GM12878 (cell line): ENCODE data around the gene RNLS. TPM values are rescaled to one million over a fixed set of nuclear protein-coding genes. Genes with fewer than 3 reads are reported as not detected.

ENCODE experiments used
- ATAC-seq: fragments of 200-7000 bp; cut with Tn5 transposase; 3 replicates; pipeline ENCODE4 v1.9.1; 2020; ENCODE audit warnings: mild to moderate bottlenecking, moderate library complexity
- BruUV-seq: library from RNA; stranded (reverse); fragments of 400-500 nt; replicated peaks from 2 replicates; lab custom pipeline; 2021; lab: Mats Ljungman, UMichigan
- CTCF ChIA-PET: fragments of 300-600 bp; sonication (Branson Sonifier 250); formaldehyde crosslinking; extraction: SDS; loops from one replicate; lab custom pipeline; 2021; ENCODE audit warnings: inconsistent platforms; lab: Yijun Ruan, JAX
- POLR2A ChIA-PET: fragments of 350-600 bp; formaldehyde crosslinking; extraction: SDS; loops from one replicate; lab custom pipeline; 2021; ENCODE audit warnings: inconsistent platforms; lab: Charles Lee
- RAD21 ChIA-PET: fragments of 300-600 bp; sonication (Branson Sonifier 250); formaldehyde crosslinking; loops from one replicate; lab custom pipeline; 2023; ENCODE audit warnings: antibody characterized with exemption; ENCODE audit not compliant: unreplicated experiment; lab: Charles Lee
- SMC1A ChIA-PET: fragments of 300-600 bp; sonication (Branson Sonifier 250); formaldehyde crosslinking; loops from one replicate; lab custom pipeline; 2023; ENCODE audit not compliant: unreplicated experiment, uncharacterized antibody; lab: Charles Lee
- DNase-seq: peaks from one replicate; pipeline ENCODE4 v3.0.0-alpha.2; 2011; ENCODE audit warnings: low read depth, low spot score
- FAIRE-seq: peaks from 3 replicates; lab custom pipeline; 2011; peaks lifted over from hg19 to GRCh38; lab: Jason Lieb, UNC
- H2AFZ ChIP-seq: 2 replicates; pipeline ENCODE4 v1.6.0; 2011; ENCODE audit warnings: low read depth, low read length, control low read depth; ENCODE audit not compliant: control insufficient read depth
- H3K27ac ChIP-seq: 2 replicates; pipeline ENCODE4 v1.5.1; 2011; ENCODE audit warnings: control low read depth; ENCODE audit not compliant: control insufficient read depth, insufficient read depth
- H3K27me3 ChIP-seq, 2 experiments: replicated peaks in 1 of 2; 2 replicates each; pipeline versions ENCODE4 v1.6.0 to v1.6.1; 2011; ENCODE audit warnings: low read length in 1 of 2; ENCODE audit not compliant: control insufficient read depth in 2 of 2, insufficient read depth in 2 of 2
- H3K36me3 ChIP-seq, 2 experiments: 2 replicates each; pipeline ENCODE4 v1.5.1; 2011; ENCODE audit warnings: low read length in 1 of 2; ENCODE audit not compliant: control insufficient read depth in 2 of 2, insufficient read depth in 2 of 2
- H3K4me1 ChIP-seq: 2 replicates; pipeline ENCODE4 v1.6.1; 2011; ENCODE audit warnings: mild to moderate bottlenecking, low read length, moderate library complexity, mixed read lengths; ENCODE audit not compliant: control insufficient read depth, insufficient read depth
- H3K4me2 ChIP-seq: 2 replicates; pipeline ENCODE4 v1.6.0; 2011; ENCODE audit warnings: control low read depth; ENCODE audit not compliant: control insufficient read depth, insufficient read depth
- H3K4me3 ChIP-seq: fragments of 200-600 bp; sonication (generic); 2 replicates; pipeline ENCODE4 v1.5.1; 2016
- H3K79me2 ChIP-seq: 2 replicates; pipeline ENCODE4 v1.6.0; 2011; ENCODE audit warnings: low read length; ENCODE audit not compliant: control insufficient read depth, insufficient read depth
- H3K9ac ChIP-seq: 2 replicates; pipeline ENCODE4 v1.8.0; 2011; ENCODE audit warnings: low read length, control low read depth, mixed read lengths; ENCODE audit not compliant: control insufficient read depth, insufficient read depth
- H3K9me3 ChIP-seq: replicated peaks from 3 replicates; pipeline ENCODE4 v1.5.1; 2011; ENCODE audit warnings: mild to moderate bottlenecking, low read length; ENCODE audit not compliant: control insufficient read depth, insufficient read depth
- H4K20me1 ChIP-seq: 2 replicates; pipeline ENCODE4 v1.6.0; 2011; ENCODE audit not compliant: control insufficient read depth, insufficient read depth
- BMI1 ChIP-seq: fragments of 450-650 bp; IDR thresholded peaks from 2 replicates; pipeline ENCODE4 v1.6.1; 2016; ENCODE audit warnings: mild to moderate bottlenecking, moderate library complexity, borderline replicate concordance
- PBX3 ChIP-seq: IDR thresholded peaks from 2 replicates; pipeline ENCODE4 v1.6.1; 2011; ENCODE audit warnings: mild to moderate bottlenecking, low read depth, low read length, moderate library complexity; ENCODE audit not compliant: insufficient replicate concordance
- POLR2AphosphoS2 ChIP-seq: IDR thresholded peaks from 2 replicates; pipeline ENCODE4 v1.6.1; 2011; ENCODE audit warnings: low read depth, mild to moderate bottlenecking, low read length, improper control_type of control experiment, moderate library complexity
- RFX5 ChIP-seq: IDR thresholded peaks from 2 replicates; pipeline ENCODE4 v1.6.1; 2011; ENCODE audit warnings: low read depth, low read length, improper control_type of control experiment
- STAT1 ChIP-seq: fragments of 450-650 bp; conservative IDR thresholded peaks from 2 replicates; pipeline ENCODE4 v1.6.1; 2014; ENCODE audit warnings: antibody characterized with exemption, mild to moderate bottlenecking
- STAT3 ChIP-seq: IDR thresholded peaks from 2 replicates; pipeline ENCODE4 v1.6.1; 2011; ENCODE audit warnings: low read depth, low read length, improper control_type of control experiment
- SUPT20H ChIP-seq: IDR thresholded peaks from 2 replicates; pipeline ENCODE4 v1.6.1; 2011; ENCODE audit warnings: low read depth, mild to moderate bottlenecking, low read length, moderate library complexity, borderline replicate concordance; ENCODE audit not compliant: control insufficient read depth
- ZBTB33 ChIP-seq: fragments of 450-650 bp; IDR thresholded peaks from 2 replicates; pipeline ENCODE4 v1.6.1; 2017; ENCODE audit warnings: mild to moderate bottlenecking
- ZBTB40 ChIP-seq: fragments of 450-650 bp; IDR thresholded peaks from 2 replicates; pipeline ENCODE4 v1.6.1; 2016; ENCODE audit warnings: mild to moderate bottlenecking, moderate library complexity, borderline replicate concordance
- WGBS: methylation state at CpG from one replicate; pipeline ENCODE4 v1.1.6; 2016; ENCODE audit warnings: low lambda C conversion rate; ENCODE audit not compliant: insufficient replicate concordance, insufficient coverage; ENCODE audit errors: missing lambda C conversion rate; 5-methylcytosine and 5-hydroxymethylcytosine counted together
- in situ Hi-C: fragments of 300-500 bp; cut with MboI; formaldehyde crosslinking; loops from 9 replicates; pipeline ENCODE4 v1.14.3; 2018; ENCODE audit warnings: mixed read lengths
- intact Hi-C: fragments of 100-400 bp; cut with micrococcal nuclease; formaldehyde crosslinking; loops from one replicate; pipeline ENCODE4 v1.14.2; 2022; ENCODE audit not compliant: unreplicated experiment
- polyA plus RNA-seq, 11 experiments: library from polyadenylated mRNA; depleted of rRNA in 4 of 11; unstranded in 6 of 11; stranded (reverse) in 5 of 11; fragments of >200 nt; fragmentation: Nextera tagmentation in 4 of 11; fragmentation: Illumina TruSeq in 1 of 11; extraction: Ambion mirVana in 4 of 11; extraction: Trizol in 1 of 11; gene quantifications; 1 replicate in 1 of 11; 2 replicates in 10 of 11; pipeline versions ENCODE4 v1.2.1 to v1.2.3, GENCODE V29; 2011 to 2016; ENCODE audit warnings: inconsistent platforms in 2 of 11, missing spikeins in 2 of 11, low read depth in 1 of 11
- total RNA-seq, 4 experiments: library from RNA; depleted of rRNA in 3 of 4; stranded (reverse); fragments of >200 nt in 3 of 4; fragmentation: Illumina TruSeq in 1 of 4; extraction: Trizol in 1 of 4; gene quantifications; 2 replicates each; pipeline versions ENCODE4 v1.2.1 to v1.2.3, GENCODE V29; 2013 to 2021

RNLS gene
- total and polyA plus RNA-seq, 10 of the 15 experiments (the other 5 are each of a cell fraction or from before 2014, with no cell fraction given): 3.4 to 6.7 (median 4.6) TPM

- Histone ChIP-seq H3K4me3 (no peak overlapping the region), H3K36me3 (no peaks in the 10 kb centered on the region), H3K27ac (no peak overlapping the region), H3K9ac (no peak overlapping the region), H2AFZ (no peak overlapping the region), H3K4me2 (no peak overlapping the region), H3K27me3 (no peaks in the 10 kb centered on the region), H3K79me2 (no peaks in the 10 kb centered on the region), H3K9me3 (no peaks in the 10 kb centered on the region), H3K4me1 (no peaks in the 10 kb centered on the region), H4K20me1 (no peaks in the 10 kb centered on the region)
- ChIA-PET POLR2A (no interaction called here), SMC1A (interaction anchor here (0.6 kb wide), 1 partner anchor 269 kb away, joined by 3 read pairs; no protein-coding TSS in a partner anchor), CTCF (no interaction called here), RAD21 (no interaction called here)
- in situ Hi-C loops: no loop called here
- no TSS peak for BruUV-seq
- DNase-seq: no peak
- intact Hi-C loops: no loop called here
- FAIRE-seq: no peak
- TF ChIP-seq POLR2AphosphoS2 (no peak), STAT3 (no peak), PBX3 (no peak), RFX5 (no peak), ZBTB33 (no peak), STAT1 (no peak), BMI1 (no peak), SUPT20H (no peak), ZBTB40 (no peak)
- no peak for ATAC-seq
- 99% methylated on average over 4 of the region's 4 CpGs for WGBS
Observed at GRCh38 chr10:88536437-88536836, 46.7 kb downstream of the RNLS start.
